HG03457 (cell line): ENCODE measurements around the gene PAGR1.
"Not testable (repeated sequence)": the region's sequence is repeated elsewhere in the genome, so short reads cannot be mapped to it uniquely, and the experiment has no call there.

Experiments
- ATAC-seq: cut with Tn5 transposase; IDR thresholded peaks from one replicate; pipeline ENCODE4 v1.9.1; 2021; ENCODE audit warnings: moderate number of reproducible peaks; ENCODE audit not compliant: unreplicated experiment

The PAGR1 gene

DNA sequence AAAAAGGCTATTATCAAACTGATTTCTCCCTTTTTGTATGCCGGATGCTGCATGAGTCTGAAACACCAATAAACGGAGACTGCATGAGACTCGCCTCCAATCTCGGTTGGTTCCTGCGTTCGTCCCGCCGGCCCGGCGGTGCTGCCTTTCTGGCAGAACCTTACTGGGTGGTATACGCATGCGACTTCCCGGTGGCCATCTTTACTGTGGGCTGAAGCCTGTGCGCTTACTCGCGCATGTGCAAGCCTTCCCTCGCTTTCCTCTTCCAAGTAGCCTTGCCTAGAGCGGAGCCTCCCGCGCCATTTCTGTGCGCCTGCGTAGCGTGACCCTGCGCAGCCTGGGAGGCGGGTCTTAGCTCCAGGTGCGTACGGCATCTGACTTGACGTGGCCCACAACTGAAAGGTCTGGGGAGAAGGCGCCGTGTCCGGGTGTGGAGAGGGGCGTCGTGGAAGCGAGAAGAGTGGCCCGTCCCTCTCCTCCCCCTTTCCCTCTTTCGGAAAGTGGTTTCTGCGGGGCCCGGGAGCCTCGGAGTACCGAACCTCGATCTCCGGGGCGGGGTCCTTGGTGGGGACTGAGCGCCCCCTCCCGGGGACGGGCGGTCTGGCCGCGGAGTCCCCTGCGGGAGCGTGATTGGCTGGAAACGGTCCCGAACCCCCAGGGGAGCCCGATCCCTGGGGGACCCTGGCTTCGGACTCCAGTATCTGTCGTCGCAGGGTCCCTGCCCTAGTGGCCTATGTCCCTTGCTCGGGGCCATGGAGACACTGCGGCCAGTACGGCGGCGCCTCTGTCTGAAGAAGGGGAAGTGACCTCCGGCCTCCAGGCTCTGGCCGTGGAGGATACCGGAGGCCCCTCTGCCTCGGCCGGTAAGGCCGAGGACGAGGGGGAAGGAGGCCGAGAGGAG lies at the start of gene PAGR1:
TSS of gene PAGR1 (plus strand) at position 360 of the 901 bp plus-strand sequence. CDS start at position 734, 374 bp downstream.
- peak; percentile 44 for ATAC-seq

DNA sequence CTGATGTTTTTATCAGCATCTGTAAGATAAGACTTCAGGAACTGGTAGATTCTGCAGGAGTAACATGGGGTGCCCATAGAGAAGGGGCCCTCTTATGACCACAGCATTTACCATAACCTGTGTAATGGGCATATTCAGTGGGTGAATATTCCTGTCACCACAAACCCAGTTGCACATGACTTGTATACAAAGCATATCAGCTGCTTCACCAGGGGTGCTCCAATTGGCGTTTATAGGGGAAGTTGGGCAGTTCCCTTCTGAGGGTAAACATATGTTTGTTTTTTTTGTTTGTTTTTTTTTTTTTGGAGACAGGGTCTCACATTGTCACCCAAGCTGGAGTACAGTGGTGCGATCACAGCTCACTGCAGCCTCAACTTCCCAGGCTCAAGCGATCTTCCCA lies 49.4 kb upstream of the PAGR1 start:
- no peak for ATAC-seq

DNA sequence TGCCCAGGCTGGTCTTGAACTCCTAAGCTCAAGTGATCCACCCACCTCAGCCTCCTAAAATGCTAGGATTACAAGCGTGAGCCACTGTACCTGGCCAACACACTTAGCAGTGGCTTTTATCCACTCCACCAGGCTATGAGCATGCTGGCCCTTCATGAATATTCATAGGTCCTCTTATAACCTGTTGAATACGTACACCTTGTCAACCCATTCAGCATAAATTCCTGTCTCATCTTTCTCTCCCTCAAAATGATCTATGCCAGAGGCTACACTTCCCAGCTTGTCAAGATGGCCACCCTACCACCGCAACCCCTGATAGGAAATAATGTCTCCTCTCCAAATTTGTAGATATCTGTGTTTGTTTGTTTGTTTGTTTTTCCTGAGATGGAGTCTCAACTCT lies 48.9 kb upstream of the PAGR1 start:
- ATAC-seq, result no peak

DNA sequence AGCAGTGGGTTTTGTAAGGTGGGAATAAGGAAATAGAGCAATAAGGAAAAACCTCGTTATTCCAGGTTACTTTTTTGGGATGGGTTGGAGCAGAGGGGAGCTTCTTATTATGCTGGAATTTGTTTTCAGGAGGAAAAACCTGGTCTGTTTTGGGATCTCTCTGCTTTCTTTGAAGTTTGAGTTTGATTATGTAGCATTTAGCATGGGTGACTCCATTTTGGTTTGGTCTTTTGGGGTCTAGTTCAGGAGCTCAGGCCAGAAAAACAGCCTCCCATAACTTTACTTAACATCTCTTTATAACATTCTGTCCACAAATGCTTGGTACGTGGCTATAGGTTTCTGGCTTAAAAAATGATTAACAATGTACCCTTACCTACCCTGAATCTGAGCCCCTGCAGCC lies 46.4 kb upstream of the PAGR1 start:
- ATAC-seq, result no peak

DNA sequence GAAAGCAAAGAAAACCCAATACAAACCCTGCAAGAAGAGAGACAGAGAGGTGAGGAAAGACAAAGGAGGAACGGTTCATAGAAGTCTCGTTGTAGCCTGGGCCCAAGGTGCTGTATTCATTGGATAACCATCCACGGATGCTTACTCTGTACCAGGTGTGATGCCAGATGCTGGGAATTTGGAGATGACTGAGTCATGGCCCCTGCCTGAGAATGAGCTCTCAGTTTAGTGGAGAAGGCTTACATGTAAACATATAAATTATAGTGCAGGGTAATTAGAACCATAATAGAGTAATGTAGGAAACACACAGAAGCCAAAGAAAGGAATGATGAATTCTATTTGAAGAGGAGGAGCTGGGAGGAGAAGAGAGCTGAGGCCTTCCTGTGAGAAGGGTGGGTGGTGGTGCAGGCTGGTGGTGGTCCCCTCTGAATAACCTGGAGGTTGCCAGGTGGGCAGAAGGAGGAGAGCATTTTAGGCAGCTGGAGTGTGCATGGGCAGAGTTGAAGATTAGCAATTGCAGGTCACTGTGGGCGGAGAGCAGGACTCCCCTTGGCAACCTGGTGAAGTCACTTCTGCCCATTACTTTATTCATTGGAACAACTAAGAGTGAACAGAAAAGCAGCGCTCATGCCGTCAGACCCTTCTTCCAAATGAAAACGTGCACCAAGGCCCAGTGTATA lies 45.6 kb upstream of the PAGR1 start:
- ATAC-seq, result no peak

DNA sequence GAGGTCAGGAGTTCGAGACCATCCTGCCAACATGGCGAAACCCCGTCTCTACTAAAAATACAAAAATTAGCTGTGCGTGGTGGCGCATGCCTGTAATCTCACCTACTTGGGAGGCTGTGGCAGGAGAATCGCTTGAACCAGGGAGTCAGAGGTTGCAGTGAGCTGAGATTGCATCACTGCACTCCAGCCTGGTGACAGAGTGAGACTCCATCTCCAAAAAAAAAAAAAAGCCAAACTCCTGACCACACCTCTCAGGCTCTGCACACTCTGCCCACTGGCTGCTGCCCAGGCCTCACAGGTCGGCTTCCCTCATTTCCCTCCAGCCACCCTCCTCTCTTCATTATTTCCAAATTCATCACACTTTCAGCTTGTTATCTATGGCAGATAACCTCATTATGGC lies 43.6 kb upstream of the PAGR1 start:
- not testable (repeated sequence) for ATAC-seq

DNA sequence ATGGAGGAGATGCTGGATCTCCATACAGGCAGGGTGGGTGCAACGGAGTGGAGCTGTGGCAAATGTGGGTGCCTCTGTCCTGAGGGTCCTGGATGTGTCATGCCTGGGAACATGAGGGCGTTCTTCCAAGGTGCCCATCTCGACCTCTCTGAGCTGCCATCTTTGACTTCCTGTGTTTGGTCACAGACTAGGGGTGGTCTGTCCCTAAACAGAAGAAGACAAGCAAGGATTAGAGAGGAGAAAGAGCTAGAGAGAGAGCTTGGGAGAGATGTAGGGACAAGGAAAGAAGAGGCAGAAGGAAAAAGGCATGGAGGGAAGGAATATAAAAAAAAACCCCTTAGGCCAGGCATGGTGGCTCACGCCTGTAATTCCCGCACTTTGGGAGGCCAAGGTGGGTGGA lies 41.2 kb upstream of the PAGR1 start:
- no peak for ATAC-seq

DNA sequence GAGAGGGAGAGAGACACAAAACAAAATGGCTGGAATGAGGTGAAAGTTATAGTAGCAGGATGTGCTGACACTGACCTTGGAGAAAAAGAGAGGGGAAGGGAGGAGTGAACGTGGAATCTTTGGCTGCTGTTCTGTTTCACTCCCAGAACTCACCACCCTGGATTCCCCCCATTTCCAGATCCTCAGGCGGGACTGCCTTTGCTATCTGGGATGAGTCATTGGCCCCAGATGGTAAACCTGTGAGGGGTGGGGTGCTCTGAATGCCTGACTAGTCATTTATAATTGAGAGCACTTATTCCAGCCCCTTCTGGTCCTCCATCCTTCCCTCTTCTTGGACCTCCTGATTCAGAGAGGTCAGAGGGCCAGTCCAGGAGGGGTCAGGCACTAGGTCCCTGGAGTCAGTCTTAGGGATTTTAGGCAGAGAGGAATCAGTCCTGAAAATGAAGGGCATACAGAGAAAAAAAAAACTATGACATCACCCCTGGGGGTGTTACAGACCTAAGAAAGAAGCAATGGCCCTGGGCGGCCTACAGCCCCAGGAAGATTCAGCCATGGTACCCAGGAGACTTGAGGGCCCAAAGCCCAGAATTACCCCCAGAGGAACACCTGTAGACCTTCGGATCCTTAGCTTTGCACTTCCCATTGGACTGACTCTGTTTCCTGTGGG lies 40.1 kb upstream of the PAGR1 start:
- no peak for ATAC-seq

DNA sequence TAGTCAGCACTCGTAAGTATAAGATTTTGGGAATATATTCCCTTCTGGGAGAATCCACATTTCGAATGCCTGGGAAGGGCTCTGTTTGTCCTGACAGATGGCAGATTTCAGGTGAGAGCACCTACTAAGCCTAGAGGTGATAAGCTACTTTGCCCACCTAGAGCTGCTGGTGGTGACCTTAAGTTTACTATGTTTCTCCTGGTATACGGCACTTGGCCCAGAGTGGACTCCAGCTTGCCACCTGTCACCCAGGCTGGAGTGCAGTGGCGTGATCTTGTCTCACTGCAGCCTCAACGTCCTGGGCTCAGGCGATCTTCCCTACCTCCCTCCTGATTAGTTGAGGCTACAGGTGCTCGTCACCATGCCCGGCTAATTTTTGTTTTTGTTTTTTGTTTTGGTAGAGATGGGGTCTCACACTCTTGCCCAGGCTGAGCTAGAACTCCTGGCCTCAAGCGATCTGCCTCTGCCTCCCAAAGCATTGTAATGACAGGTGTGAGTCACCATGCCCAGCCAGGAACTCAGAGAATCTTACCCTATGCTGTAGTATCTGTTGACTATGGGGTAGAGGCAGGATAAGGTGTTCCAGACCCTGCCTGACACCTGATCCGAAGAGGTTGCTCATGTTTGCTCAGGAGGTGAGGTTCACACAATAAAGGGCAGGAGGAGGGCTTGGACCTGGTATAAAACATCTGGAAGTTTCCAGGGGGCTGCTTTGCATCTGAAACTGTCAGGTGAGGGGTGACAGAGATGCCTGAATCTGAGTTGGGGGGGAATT lies 38.2 kb upstream of the PAGR1 start, which contains the start of gene ZG16:
TSS of gene ZG16 (plus strand) at position 681 of the 775 bp plus-strand sequence. CDS start 1,011 bp downstream, outside the sequence.
- no peak for ATAC-seq

DNA sequence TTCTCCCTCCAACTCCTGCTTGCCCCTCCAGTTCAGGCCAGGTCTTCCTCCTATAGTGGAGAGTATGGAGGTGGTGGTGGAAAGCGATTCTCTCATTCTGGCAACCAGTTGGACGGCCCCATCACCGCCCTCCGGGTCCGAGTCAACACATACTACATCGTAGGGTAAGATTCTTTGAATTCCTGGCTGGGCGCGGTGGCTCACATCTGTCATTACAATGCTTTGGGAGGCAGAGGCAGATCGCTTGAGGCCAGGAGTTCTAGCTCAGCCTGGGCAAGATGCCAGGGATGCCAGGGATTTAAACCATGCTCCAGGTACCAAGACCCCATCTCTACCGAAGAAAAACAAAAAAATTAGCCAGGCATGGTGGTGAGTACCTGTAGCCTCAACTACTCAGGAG lies 36.5 kb upstream of the PAGR1 start:
- ATAC-seq, result no peak

DNA sequence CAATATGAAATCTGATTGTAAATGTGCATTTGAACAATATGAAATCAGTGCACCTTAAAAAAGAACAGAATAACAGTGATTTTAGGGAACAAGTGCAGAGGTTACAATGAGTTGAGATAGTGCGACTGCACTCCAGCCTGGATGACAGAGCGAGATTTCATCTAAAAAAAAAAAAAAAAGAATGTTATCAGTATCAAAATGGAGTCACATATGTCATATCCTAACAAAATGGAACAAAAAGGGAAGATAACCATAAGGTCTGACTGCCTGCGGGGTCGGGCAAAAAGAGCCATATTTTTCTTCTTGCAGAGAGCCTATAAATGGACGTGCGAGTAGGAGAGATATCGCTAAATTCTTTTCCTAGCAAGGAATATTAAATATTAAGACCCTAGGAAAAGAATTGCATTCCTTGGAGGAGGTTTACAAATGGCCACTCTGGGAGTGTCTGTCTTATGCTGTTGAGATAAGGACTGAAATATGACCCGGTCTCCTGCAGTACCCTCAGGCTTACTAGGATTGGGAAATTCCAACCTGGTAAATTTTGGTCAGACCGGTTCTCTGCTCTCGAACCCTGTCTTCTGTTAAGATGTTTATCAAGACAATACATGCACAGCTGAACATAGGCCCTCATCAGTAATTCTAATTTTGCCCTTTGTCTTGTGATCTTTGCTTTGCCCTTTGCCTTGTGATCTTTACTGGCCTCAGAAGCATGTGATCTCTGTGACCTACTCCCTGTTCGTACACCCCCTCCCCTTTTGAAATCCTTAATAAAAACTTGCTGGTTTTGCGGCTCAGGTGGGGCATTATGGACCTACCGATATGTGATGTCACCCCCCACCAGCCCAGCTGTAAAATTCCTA lies 32.6 kb upstream of the PAGR1 start:
- ATAC-seq, result not testable (repeated sequence)

DNA sequence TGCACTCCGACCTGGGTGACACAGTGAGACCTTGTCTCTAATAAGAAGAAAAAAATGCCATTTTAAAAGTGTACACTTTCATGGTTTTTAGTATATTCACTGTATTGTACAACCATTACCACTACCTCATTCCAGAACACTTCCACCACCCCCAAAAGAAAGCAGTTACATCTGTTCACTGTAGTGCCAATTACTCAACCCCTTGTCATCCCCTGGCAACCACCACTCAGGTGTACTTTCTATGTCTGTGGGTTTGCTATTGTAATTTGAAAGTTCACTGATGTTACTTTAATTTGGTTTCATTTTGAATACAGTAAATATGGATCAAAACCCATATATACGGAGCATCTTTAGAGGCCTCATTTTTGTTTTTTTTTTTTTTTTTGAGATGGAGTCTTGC lies 31.8 kb upstream of the PAGR1 start:
- no peak for ATAC-seq

DNA sequence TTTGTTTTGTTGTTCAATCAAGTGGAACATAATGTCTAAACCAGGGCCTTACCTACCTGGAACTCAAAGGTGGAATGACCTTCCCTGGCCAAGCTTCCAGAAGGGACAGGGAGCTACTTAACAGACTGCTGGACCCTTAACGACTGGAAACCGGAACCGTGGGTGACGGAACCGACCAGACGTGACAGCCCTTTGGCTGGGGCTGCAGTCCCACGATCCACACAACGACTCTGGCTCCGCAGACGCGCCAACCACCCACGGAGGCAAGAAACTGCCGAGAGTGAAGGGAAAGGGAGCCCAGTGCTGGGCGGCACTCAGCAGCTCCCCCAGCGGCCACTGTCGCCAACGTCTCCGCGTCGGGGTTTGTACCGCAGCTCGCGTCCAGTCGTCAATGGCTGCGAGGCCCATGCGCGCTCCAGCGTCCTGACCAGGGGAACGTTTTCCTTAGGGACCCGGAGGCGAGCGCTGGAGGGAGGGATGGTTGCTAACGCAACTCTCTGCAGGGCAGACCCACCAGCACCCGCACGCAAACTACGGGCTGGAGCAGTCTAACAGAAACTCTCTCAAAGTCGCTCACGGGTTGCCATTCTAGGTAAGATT lies 31.0 kb upstream of the PAGR1 start:
- no peak for ATAC-seq

DNA sequence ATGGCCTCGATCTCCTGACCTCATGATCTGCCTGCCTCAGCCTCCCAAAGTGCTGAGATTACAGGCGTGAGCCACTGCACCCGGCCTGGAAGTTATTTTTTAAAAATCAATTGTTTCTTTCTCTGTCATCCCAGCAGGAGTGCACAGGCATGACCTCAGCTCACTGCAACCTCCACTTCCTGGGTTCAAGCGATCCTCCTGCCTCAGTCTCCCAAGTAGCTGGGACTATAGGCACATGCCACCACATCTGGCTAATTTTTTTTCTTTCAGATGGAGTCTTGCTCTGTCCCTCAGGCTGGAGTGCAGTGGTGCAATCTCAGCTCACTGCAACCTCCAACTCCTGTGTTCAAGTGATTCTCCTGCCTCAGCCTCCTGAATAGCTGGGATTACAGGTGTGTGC lies 28.8 kb upstream of the PAGR1 start:
- ATAC-seq, result not testable (repeated sequence)

DNA sequence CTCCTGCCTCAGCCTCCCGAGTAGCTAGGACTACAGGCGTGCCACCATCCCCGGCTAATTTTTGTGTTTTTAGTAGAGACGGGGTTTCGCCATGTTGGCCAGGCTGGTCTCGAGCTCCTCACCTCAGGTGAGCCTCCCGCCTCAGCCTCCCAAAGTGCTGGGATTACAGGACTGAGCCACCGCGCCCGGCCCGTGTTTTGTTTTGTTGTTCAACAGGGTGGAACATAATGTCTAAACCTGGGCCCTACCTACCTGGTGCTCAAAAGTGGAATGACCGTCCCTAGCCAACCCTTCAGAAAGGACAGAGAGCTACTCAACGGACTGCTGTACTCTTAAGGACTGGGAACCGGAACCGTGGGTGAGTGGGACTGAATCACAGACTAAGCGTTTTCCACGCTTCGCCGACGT lies 26.2 kb upstream of the PAGR1 start:
- no peak for ATAC-seq

DNA sequence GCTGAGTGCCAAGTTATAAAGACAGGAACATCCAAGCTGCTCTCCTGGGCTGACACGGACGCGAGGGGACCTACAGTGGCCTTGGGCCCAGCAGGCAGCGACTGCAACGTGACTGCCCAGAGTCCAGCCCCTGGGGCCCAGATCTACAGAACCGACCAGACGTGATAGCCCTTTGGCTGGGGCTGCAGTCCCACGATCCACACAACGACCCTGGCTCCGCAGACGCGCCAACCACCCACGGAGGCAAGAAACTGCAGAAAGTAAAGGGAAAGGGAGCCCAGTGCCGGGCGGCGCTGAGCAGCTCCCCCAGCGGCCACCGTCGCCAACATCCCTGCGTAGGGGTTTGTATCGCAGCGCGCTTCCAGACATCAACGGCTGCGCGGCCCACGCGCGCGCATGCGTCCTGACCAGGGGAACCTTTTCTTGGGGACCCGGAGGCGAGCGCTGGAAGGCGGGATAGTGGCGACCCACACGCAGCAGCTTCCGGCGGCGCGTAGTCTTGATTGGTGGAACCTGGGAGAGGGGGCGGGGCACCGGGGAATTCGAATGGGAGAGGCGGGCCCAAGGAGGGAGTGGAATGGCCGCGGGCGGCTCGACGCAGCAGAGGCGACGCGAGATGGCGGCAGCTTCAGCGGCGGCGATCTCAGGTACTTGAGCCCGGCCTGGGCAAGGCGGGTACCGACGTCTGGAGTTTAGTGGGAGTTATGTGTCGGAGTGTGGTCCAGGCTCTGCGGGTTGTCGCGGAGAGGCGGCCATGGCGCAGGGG lies 25.6 kb upstream of the PAGR1 start, which contains the start of gene KIF22:
TSS of gene KIF22 (plus strand) at position 569 of the 766 bp plus-strand sequence. CDS start at position 578, 9 bp downstream.
- peak; percentile 83 for ATAC-seq

DNA sequence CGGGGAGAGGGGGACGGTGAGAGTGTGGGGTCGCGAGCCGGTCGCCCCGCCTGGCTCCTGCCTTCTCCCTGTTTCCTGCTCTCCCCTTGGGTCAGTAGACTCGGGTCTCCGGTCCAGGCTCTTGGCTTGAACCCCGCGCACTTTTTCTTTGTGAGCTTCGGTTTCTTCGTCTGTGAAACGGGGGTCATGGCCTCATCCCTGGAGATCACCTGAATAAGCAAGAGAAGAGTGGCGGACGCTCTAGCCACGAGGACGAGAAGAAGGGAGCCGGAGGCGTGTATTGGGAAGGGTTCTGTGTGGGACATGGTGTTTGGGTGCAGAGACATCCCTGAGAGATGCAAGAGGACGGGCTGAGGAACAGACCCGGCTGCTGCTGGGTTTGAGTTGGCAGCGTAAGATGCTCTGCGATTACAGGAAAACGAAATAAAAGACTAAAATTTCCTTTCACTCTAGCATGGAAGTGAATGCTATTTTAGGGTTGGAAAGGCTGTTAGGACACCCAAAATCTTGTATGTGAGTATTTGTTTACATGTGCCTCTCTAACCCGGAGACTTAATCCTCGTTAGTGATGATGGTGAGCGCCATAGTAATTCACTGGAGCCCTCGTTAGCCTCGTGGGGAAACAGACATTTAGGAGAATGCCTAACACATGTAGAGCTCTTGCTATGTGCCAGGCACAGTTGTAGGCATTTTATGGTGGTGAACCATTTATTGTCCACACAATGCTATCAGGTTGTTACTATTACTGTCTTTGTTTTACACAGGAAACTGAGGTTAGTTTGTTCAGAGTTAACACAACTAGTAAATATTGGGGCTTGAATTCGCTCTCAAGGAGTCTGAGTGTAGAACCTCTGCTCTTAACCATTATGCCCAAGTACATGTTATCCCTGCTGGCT lies 24.8 kb upstream of the PAGR1 start:
- ATAC-seq, result no peak
